T-helper 22 cell (primary cell): ENCODE data around the gene CUX1.
"Not testable (repeated sequence)": the region's sequence is repeated elsewhere in the genome, so short reads cannot be mapped to it uniquely, and the experiment has no call there.

ENCODE experiments used
- DNase-seq: peaks from one replicate; pipeline ENCODE4 v3.0.0-alpha.2; 2020; ENCODE audit warnings: low read depth

Gene CUX1

GRCh38 chr7:102099474-102099873 is 282.0 kb downstream of the CUX1 start:
- no peak for DNase-seq

GRCh38 chr7:102101111-102101551 is 283.7 kb downstream of the CUX1 start:
- DNase-seq: no peak

DNA sequence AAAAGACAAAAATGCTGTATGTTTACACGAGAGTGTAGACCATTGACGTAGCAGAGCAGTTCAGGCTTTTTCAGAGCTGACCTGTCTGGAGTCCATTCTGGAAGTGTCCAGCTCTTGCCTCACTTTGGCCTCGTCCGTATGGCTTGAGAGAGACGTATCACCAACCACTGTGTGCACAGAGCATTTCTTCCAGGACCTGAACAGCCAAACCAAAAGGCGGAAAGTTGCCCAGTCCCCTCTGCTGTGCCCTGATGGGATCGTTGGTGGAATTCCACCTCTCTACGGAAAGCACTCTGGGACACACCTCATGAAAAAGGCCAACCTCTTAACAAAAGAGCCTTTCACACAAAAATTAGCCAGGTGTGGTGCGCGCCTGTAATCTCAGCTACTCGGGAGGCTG is 284.5 kb downstream of the CUX1 start:
- no peak for DNase-seq

GRCh38 chr7:102103027-102103372 is 285.6 kb downstream of the CUX1 start:
- DNase-seq: no peak

DNA sequence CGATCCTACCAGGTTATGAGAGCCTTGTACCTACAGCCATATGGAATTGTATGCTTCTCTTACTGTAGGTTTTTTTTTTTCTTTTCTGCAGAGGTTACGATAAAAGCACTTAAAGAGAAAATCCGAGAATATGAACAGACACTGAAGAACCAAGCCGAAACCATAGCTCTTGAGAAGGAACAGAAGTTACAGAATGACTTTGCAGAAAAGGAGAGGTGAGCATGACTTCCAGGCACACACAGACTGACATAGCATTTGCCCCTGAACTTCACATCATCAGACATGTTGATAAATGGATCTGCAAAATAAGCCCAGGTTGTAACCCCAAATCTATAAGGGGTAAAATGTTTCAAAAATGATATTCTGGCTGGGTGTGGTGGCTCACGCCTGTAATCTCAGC is 286.8 kb downstream of the CUX1 start:
- no peak for DNase-seq

GRCh38 chr7:102106625-102107024 is 289.2 kb downstream of the CUX1 start:
- DNase-seq: no peak

DNA sequence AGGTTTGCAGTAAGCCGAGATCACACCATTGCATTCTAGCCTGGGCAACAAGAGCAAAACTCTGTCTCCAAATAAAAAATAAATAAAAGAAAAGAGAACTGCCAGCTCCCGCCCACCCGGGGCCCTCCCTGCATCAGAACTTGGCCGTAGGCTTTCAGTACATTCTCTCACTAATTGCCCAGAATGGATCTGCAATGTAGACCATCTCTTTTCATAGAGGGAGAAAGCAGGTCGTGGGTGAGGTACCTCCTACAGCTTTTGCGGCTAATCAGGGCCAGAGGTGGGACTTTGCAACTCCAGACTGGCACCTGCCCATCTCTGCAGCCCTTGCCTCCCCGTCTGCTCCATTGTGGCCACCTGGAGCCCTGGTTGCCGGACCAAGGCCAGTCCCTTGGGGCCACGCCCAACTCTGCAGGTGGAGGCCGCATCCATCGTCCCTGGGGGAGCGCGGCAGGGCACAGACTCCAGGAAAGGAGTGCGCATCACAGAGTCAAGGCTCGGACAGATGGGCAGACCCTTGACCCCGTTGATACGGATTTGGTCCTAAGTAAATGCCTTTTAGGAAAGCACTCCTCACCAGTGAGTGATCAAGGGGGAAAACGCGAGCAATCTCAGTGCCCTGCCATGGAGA is 290.2 kb downstream of the CUX1 start:
- no peak for DNase-seq

GRCh38 chr7:102111061-102112041 is 293.9 kb downstream of the CUX1 start:
- DNase-seq: no peak

GRCh38 chr7:102115181-102115580 is 297.8 kb downstream of the CUX1 start:
- DNase-seq: no peak

GRCh38 chr7:102115931-102116330 is 298.5 kb downstream of the CUX1 start:
- DNase-seq: no peak

- no peak for DNase-seq
These were observed 300.3 kb downstream of the CUX1 start for GRCh38 chr7:102117743-102118142.

DNA sequence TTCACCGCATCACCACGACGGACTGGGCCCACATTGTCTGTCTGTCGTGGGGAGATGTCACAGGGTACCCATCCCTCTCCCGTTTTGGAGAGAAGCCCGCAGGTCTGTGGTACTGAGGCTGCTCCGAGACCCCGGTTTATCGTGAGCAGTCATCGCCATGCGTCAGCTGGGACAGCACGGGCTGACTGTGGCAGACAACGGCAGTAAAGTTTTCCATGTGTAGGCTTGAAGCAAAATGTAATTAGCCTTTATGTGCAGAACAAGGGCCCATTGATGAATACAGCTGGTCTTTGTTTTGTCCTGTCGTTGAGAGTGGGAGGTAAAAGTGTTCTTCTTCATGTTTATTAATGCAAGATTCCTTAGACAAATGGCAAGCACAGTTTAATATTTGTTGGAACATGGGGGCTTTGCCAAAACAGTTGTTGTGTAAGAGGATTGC is 301.8 kb downstream of the CUX1 start:
- no peak for DNase-seq

DNA sequence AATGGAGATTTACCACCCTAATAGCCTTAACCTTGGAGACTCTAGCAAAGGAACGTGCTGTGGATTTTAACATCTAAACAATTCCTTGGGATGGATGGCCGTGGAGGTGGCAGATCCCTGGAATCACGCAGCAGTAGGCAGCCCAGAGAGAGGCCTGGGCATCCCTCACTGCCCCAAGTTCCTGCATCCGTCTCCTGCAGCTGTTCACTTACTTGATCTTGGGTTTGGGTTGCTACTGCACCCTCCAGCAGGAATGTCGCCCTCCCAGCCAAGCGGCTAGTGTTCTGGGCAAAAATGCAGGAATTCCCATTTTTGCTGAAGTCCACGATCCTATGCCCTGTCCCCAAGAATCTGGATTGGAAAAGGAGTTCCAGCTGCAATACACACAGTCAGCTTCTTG is 302.5 kb downstream of the CUX1 start:
- no peak for DNase-seq

- DNase-seq: no peak
These were observed 303.3 kb downstream of the CUX1 start for GRCh38 chr7:102120666-102121195.

DNA sequence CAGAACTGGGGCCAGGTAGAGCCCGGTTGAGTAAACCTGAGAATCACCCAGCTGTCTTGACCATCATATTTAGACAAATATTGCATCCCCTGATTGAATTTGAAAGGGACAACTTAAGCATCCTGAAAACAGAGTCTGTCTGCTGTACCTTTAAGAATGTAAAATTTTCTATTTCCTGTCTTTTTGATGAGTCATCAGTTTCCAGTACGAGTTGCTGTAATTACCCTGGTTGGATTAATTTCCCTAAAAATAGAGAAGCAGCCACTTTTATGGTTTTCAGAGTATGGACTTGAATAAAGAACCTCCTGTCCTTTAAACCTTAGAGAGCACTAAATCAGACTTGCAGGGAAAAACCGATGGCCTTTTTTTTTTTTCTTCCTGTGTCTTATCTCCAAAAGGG is 304.6 kb downstream of the CUX1 start:
- DNase-seq: no peak

DNA sequence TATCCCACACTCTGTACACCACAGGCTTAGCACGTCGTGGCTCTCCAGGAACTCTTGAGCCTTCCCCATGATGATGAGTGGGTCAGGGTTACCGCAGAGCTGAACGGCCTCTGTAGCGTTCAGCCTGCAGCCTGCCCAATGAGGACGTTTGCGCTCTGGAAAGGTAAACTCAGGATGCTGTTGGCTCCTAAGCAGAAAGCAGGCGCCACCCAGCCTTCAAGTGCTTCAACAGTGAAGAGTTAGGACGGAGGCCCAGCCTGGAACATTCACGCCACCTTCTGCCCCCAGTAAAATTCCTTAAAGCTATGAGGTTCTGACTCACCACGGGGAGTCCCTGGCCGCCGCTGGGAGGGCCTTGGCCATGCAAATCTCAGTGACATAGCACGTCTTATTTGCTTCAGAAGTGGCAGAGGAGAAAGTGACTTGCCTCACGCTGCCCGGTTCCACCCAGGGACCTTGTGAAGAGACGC is 307.7 kb downstream of the CUX1 start:
- DNase-seq: no peak

GRCh38 chr7:102128303-102128702 is 310.9 kb downstream of the CUX1 start:
- no peak for DNase-seq

DNA sequence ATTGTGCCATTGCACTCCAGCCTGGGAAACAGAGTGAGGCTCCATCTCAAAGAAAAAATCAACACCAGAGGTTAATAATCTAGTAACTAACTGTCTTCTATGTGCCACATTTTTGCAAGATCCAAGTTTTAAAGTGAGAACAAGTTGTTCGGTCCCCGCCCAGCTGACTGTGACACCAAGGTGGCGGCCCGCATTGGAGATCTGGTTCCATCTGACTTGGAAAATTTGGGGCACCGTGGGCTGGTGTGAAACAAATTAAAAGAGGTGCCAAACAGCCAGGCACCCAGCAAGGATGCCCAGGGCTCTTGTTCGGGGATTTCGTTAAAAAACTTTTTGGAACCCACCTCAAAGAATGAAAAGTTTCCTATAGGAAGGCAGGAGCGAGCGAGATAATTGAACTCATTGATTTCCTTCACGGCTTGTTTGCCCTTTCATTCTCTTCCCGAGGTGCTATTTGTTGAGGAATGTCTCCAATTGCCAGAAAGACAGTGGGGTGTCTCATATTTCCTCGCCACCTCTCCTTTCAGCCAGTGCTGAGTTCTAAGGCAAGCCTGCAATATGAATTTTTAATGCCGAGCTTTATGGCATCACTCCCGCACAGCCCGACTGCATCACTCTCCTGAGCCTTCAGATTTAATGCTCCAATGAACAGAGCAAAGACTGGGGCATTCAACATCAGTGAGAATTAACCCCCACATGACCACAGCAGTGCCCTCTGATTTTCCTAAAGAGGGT is 312.4 kb downstream of the CUX1 start:
- DNase-seq: no peak

GRCh38 chr7:102132209-102132752 is 314.9 kb downstream of the CUX1 start:
- no peak for DNase-seq

DNA sequence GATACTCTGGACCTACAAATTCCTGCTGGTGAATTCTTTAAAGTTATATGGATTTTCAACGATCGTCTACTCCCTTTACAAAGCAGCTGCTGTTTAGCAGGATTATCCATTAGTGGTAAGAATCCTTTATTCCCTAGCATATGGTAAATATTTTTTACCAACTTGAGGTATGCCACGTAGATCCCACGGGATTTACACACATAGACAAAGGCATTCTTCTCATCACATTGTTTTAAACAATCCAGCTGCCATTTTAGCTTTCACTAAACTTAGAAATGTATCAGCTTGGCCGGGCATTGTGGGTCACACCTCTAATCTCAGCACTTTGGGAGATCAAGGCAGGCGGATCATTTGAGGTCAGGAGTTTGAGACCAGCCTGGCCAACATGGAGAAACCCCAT is 321.2 kb downstream of the CUX1 start:
- no peak for DNase-seq

DNA sequence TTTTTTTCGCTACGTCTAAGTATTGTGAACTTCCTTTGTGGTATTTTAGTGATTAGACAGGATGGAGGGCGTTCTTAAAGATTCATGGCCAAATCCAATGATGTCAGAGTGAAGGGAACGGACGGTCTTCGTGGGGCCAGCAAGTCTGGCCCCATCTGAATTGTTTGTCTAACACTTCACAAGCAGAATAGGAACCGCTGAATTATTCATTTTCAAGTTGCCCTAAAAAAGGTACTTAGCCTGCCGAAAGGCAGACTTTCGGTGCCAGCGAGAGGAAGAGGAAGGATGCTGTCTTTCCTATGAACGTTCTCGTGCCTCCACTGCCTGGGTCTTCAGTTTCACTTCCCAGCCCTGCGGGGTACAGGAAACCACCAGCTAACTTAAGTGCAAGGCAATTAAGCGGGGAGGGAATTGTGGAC is 323.5 kb downstream of the CUX1 start:
- DNase-seq: no peak

- DNase-seq: not testable (repeated sequence)
These were observed 325.0 kb downstream of the CUX1 start for GRCh38 chr7:102142433-102142832.
